HK-2 (cell line): ENCODE data around the gene RIMS1.

ENCODE experiments used
- DNase-seq: peaks from one replicate; pipeline ENCODE4 v3.0.0-alpha.2; 2018; ENCODE audit not compliant: unreplicated experiment

Gene RIMS1

GRCh38 chr6:72416744-72417465, 530.6 kb downstream of the RIMS1 start:
- DNase-seq = no peak

GRCh38 chr6:72417759-72418158, 531.4 kb downstream of the RIMS1 start:
- no peak for DNase-seq

GRCh38 chr6:72418495-72418894, 532.1 kb downstream of the RIMS1 start:
- DNase-seq = no peak

GRCh38 chr6:72419966-72420365, 533.6 kb downstream of the RIMS1 start:
- no peak for DNase-seq

- no peak for DNase-seq
Measured at GRCh38 chr6:72420409-72420808, 534.1 kb downstream of the RIMS1 start.

GRCh38 chr6:72421387-72421786, 535.0 kb downstream of the RIMS1 start:
- DNase-seq = no peak

- no peak for DNase-seq
Measured at GRCh38 chr6:72422171-72422570, 535.8 kb downstream of the RIMS1 start.

- no peak for DNase-seq
Measured at GRCh38 chr6:72424476-72424875, 538.1 kb downstream of the RIMS1 start.

- DNase-seq = no peak
Measured at GRCh38 chr6:72425003-72425681, 538.8 kb downstream of the RIMS1 start.

- no peak for DNase-seq
Measured at GRCh38 chr6:72440611-72441010, 554.3 kb downstream of the RIMS1 start.

GRCh38 chr6:72446430-72446829, 560.1 kb downstream of the RIMS1 start:
- DNase-seq = no peak
